ENCODE measurements around the gene TMEM60. TPM values are rescaled to one million over a fixed set of nuclear protein-coding genes. Genes with fewer than 3 reads are reported as not detected.
"Not testable (repeated sequence)": the region's sequence is repeated elsewhere in the genome, so short reads cannot be mapped to it uniquely, and the experiment has no call there.

TMEM60 gene
- total RNA-seq, 2 experiments from 2014 or later: 15.4 to 15.9 TPM

DNA sequence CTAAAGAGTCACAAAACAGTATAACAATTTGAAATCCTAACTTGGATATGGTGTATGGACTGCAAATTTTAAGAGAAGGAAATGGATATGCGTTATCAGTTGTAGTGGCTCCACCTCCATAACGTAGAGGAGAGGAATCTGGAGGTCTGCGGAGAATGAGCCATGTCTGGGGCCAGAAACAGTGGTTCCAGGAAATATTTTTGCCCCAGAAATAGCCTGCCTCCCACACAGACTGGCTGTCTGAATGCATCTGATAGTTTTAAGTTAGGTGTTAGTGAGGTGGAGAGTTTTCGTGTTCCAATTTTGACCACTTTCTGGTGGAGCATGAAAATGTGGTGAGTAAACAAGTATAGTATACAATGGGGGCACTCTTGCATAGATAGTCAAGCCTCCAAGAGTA, 1.9 kb upstream of the TMEM60 start:
- POLR2A ChIA-PET: interaction anchor here (0.6 kb wide), 1 partner anchor 9 kb away, joined by 3 read pairs; no protein-coding TSS in a partner anchor
- Mint-ChIP-seq H3K4me3 (peak overlapping the region; percentile 94), H3K36me3 (peaks cover 29% of the 10 kb centered on the region), H3K4me1 (peaks cover 57% of the 10 kb centered on the region), H3K27ac (peak overlapping the region; percentile 94), H3K9me3 (peaks cover 4% of the 10 kb centered on the region), H3K27me3 (no peaks in the 10 kb centered on the region)
- ATAC-seq (ENCODE audit: low read depth): no peak
- DNase-seq: no peak

DNA sequence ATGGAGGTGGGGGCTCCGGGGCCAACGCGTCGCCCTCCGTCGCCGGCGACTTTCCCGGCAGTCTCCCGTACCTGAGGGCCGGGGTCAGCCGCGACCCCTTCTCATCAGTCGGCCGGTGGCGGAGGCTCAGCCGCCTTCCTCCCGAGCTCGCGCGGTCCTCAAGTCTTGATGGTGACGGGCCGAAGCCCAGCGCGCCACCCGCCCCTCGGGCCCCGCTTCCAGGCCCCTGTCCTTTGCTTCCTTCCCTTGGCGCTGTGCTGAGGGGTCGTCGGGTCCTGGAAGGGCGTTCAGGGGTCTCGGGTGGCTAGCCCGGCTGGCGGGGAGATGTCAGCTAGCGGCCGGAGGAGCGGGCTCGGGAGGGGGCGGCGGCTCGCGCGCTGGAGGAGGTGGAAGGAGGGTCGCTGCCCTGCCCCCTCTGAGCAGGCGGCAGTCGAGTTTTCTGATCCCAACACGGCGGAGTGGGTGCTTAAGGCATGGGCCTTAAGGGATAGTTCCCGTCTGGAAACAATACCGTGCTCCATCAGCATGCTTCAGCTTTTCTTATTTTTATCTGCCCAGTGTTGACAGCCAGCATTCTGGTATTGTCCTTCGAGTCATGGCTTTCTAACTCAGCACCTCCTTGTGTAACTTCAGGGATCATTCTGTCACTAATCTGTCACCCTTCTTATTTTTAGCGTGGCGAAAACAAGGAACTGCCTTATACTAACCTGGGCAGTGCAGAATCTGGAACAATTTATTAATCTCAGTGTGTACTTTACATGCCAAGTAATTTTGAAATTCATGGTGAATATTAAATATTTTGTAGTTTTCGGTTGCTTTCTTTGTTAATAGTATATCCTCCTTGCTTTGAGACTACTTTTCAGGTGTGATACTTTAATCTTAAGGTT, 1.1 kb upstream of the TMEM60 start:
- Mint-ChIP-seq H3K4me3 (peak overlapping the region; percentile 94), H3K27me3 (no peaks in the 10 kb centered on the region), H3K9me3 (no peaks in the 10 kb centered on the region), H3K4me1 (peaks cover 54% of the 10 kb centered on the region), H3K36me3 (peaks cover 26% of the 10 kb centered on the region), H3K27ac (peak overlapping the region; percentile 94)
- POLR2A ChIA-PET: interaction anchor here (0.6 to 1.7 kb wide), 5 partner anchors 8 to 112 kb away, joined by 3 to 9 read pairs (median 4); partner anchors contain the start of gene RSBN1L
- peak; percentile 61 for DNase-seq
- ATAC-seq (ENCODE audit: low read depth): no peak

DNA sequence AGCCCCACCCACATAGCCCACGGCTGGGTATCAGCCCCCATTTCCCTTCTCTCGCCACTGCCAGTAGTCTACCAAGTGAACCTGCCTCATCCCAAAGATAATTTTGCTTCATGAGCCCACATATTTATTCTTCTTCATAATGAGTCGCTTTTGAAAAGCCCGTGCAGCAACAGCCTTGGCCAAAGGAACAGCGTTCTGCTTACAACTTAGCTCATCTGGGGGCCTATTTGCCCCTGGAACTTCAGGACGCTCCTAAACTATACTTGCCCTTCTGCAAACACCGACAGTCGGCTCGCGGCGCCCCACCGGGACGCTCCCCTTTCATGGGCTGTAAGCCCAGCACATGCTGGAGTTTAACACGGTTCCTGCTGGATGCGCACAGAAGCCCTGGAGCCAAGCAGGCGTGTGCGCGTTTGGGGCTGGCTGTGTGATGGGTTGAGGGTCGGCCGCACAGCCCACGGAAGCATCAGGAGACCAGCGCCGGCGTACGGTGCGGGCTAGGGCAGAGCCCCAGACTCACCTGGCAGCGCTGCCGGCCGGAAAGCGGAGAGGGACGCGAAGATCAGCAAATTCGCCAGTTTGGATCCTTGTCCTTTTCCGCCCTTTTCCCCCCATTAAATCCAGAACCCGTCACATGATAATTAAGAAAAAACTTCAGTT, 370 bp downstream of the TMEM60 start:
- H3K4me3 Mint-ChIP-seq: peak overlapping the region; percentile 94
- no peaks in the 10 kb centered on the region for H3K27me3 Mint-ChIP-seq
- H3K27ac Mint-ChIP-seq: peak overlapping the region; percentile 94
- H3K4me1 Mint-ChIP-seq: peaks cover 42% of the 10 kb centered on the region
- peaks cover 22% of the 10 kb centered on the region for H3K36me3 Mint-ChIP-seq
- no peaks in the 10 kb centered on the region for H3K9me3 Mint-ChIP-seq
- no peak for DNase-seq
- POLR2A ChIA-PET: interaction anchor here (0.6 to 1.7 kb wide), 5 partner anchors 36 to 111 kb away, joined by 3 to 9 read pairs (median 5); partner anchors contain the start of gene RSBN1L
- peak; percentile 43 for ATAC-seq (ENCODE audit: low read depth)

DNA sequence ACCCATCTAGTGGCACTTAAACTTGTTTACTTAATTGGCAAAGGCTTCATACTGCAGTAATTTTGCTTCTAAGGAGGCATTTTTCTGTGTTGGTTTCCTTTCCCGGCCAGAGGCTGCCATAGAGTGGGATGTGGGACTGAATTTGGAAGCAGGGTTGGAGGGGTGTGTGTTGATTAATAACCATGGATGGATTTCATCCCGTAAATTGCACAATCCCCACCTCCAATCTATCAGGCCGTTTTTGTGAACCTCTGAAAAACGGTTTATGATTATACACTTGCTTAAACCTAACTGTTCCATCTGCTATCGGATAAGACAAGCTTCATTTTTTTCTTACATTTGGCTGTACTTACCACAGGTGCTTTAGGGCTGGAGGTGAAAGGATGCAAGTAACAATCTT, 1.3 kb downstream of the TMEM60 start:
- POLR2A ChIA-PET: no interaction called here
- Mint-ChIP-seq H3K27ac (peak overlapping the region; percentile 94), H3K4me3 (peak overlapping the region; percentile 94), H3K9me3 (no peaks in the 10 kb centered on the region), H3K4me1 (peaks cover 33% of the 10 kb centered on the region), H3K36me3 (peaks cover 19% of the 10 kb centered on the region), H3K27me3 (no peaks in the 10 kb centered on the region)
- no peak for DNase-seq
- ATAC-seq (ENCODE audit: low read depth): no peak

DNA sequence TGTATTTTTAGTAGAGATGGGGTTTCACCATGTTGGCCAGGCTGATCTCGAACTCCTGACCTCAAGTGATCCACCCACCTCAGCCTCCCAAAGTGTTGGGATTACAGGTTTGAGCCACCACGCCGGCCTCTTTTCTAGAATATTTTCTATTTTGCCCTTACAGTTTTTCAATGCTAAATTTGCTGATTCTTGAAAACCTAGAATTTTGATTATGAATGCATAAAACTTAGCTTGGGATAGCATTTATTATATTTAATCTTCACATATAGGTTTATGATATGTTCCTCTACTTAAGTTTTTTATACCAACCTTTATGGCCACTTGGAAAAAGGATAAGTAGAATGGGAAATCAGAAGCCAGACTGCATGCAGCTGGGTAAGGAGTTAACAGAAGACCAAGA, 2.1 kb downstream of the TMEM60 start:
- Mint-ChIP-seq H3K36me3 (peaks cover 18% of the 10 kb centered on the region), H3K4me1 (peaks cover 28% of the 10 kb centered on the region)

DNA sequence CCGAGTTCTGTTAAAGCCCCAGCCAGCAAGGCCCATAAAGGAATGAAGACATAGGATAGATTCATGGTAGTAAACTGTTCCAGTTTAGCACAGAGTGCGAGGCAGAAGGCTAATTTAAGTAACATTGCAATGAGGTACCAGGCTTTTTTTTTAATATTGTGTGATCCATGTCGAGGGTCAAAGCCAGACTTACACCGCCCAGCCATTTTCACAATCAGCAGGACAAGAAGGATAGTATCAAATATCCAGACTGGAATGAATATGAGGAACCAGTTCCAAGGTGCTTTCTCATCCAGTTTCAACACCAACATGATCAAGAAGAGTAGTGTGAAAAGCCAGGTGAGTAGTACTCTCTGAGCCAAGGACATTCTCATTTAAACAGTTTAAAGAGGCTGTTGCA, 4.2 kb downstream of the TMEM60 start:
- peaks cover 14% of the 10 kb centered on the region for H3K36me3 Mint-ChIP-seq
- POLR2A ChIA-PET: no interaction called here
- DNase-seq (no peak), ATAC-seq (ENCODE audit: low read depth) (no peak)
- no peaks in the 10 kb centered on the region for H3K9me3 Mint-ChIP-seq
- no peaks in the 10 kb centered on the region for H3K27me3 Mint-ChIP-seq
- H3K4me3 Mint-ChIP-seq: no peak overlapping the region
- peaks cover 18% of the 10 kb centered on the region for H3K4me1 Mint-ChIP-seq
- H3K27ac Mint-ChIP-seq: no peak overlapping the region

More for the DNA sequence above, 2.1 kb downstream of the TMEM60 start:
- ATAC-seq (ENCODE audit: low read depth): no peak
- POLR2A ChIA-PET: no interaction called here
- H3K9me3 Mint-ChIP-seq: no peaks in the 10 kb centered on the region
- no peak for DNase-seq
- no peaks in the 10 kb centered on the region for H3K27me3 Mint-ChIP-seq
- H3K4me3 Mint-ChIP-seq: peak overlapping the region; percentile 94
- no peak overlapping the region for H3K27ac Mint-ChIP-seq

DNA sequence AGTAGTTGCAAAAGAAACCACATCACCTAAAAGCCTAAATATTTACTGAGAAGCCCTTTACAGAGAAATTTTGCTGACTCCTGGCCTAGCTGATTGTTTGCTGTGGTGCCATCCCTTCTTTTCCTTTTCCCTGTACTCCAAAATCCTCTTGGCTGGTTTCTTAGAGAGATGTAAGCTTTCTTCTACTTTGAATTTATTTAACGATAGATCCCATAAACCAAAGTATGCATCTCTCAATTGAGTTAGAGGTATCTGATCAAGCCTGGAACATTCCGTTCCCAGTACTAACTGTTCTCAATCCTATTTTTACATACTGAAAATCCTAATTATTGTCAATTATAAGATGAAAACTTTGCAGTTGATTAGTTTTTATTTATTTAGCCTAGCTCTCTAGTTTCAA, 6.3 kb downstream of the TMEM60 start:
- ATAC-seq (ENCODE audit: low read depth) (no peak), DNase-seq (no peak)
- POLR2A ChIA-PET: no interaction called here
- H3K9me3 Mint-ChIP-seq: no peaks in the 10 kb centered on the region
- H3K27ac Mint-ChIP-seq: no peak overlapping the region
- H3K4me3 Mint-ChIP-seq: no peak overlapping the region
- no peaks in the 10 kb centered on the region for H3K27me3 Mint-ChIP-seq
- peaks cover 17% of the 10 kb centered on the region for H3K36me3 Mint-ChIP-seq
- H3K4me1 Mint-ChIP-seq: peaks cover 14% of the 10 kb centered on the region

DNA sequence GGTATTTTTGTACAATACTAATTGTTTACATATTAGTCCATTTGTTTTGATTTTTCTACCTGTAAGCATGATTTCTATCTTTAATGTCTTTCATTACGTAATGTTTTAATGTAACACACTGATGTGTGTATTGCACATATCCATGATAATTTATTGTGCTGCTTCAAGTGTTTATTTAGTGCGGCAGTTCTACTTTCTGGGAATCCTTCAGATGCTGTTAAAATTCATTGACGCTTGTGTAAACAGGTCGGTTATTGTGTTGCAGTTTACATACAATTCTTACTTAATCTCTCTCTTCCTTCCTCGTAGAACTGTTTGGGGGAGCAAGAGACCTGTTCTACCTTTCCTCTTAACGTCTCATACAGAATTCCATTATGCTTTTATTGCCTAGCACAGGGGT, 6.9 kb downstream of the TMEM60 start:
- peaks cover 17% of the 10 kb centered on the region for H3K36me3 Mint-ChIP-seq
- H3K27me3 Mint-ChIP-seq: no peaks in the 10 kb centered on the region
- DNase-seq (no peak), ATAC-seq (ENCODE audit: low read depth) (no peak)
- POLR2A ChIA-PET: interaction anchor here (0.6 kb wide), 1 partner anchor 9 kb away, joined by 3 read pairs; no protein-coding TSS in a partner anchor
- no peaks in the 10 kb centered on the region for H3K9me3 Mint-ChIP-seq
- H3K4me1 Mint-ChIP-seq: peaks cover 8% of the 10 kb centered on the region
- no peak overlapping the region for H3K4me3 Mint-ChIP-seq
- no peak overlapping the region for H3K27ac Mint-ChIP-seq

DNA sequence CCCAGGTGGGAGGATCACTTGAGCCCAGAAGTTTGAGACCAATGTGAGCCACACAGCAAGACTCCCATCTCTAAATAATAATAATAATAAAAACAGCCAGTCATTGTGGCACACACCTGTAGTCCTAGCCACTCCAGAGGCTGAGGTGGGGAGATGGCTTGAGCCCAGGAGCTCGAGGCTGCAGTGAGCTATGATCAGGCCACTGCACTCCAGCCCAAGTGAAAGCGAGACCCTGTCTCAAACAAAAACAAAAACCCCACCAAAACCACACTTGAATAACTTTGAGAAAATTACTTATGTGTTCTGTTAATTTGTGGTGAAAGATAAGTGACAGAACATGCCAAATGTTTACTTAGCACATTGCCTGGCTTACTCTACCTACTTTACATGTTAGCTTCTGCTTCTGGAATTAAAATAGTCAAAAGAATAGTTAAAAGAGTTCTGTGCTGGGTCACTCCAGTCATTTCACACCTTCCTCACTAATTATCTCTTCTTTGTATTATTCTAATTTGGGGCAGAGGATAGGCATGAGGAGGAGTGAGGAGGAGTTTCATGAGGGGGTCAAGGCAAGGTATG, 9.8 kb downstream of the TMEM60 start:
- Mint-ChIP-seq H3K4me3 (no peak overlapping the region), H3K27me3 (no peaks in the 10 kb centered on the region), H3K36me3 (peaks cover 23% of the 10 kb centered on the region), H3K4me1 (peaks cover 3% of the 10 kb centered on the region), H3K27ac (no peak overlapping the region), H3K9me3 (no peaks in the 10 kb centered on the region)
- DNase-seq (no peak), ATAC-seq (ENCODE audit: low read depth) (no peak)
- POLR2A ChIA-PET: no interaction called here

DNA sequence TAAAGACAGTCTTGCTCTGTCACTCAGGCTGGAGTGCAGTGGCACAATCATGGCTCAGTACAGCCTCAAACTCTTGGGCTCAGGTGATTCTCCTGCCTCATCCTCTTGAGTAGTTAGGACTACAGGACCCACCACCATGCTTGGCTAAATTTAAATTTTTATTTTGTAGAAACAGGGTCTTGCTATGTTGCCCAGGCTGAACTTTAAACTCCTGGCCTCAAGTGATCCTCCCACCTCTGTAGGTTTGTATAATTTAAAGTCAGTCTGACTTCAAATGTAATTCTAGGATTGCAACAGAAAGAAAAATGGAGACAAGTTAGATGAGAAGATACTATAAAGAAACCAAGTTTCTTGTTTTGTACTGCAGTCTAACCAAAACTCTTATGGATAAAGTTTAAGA, 11.5 kb downstream of the TMEM60 start:
- POLR2A ChIA-PET: interaction anchor here (0.7 kb wide), 1 partner anchor 27 kb away, joined by 4 read pairs; no protein-coding TSS in a partner anchor
- H3K27ac Mint-ChIP-seq: no peak overlapping the region

DNA sequence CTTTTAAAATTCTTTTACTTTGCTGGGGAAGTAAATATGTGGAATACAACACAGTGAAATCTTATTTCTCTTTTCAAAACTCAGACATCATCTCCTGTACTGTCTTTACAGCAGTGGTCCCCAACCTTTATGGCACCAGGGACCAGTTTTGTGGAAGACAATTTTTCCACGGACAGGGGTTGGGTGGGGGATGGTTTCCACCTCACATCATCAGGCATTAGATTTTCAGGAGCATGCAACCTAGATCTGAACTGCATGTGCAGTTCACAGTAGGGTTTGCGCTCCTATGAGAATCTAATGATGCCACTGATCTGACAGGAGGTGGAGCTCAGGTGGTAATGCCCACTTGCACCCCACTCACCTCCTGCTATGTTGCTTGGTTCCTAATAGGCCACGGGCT, 12.2 kb downstream of the TMEM60 start:
- POLR2A ChIA-PET: no interaction called here
- no peak overlapping the region for H3K4me3 Mint-ChIP-seq
- H3K9me3 Mint-ChIP-seq: no peaks in the 10 kb centered on the region
- ATAC-seq (ENCODE audit: low read depth) (no peak), DNase-seq (no peak)
- H3K4me1 Mint-ChIP-seq: peaks cover 5% of the 10 kb centered on the region
- no peaks in the 10 kb centered on the region for H3K27me3 Mint-ChIP-seq
- peaks cover 31% of the 10 kb centered on the region for H3K36me3 Mint-ChIP-seq
- H3K27ac Mint-ChIP-seq: no peak overlapping the region

More for the DNA sequence above, 11.5 kb downstream of the TMEM60 start:
- DNase-seq (no peak), ATAC-seq (ENCODE audit: low read depth) (no peak)
- no peaks in the 10 kb centered on the region for H3K27me3 Mint-ChIP-seq
- H3K9me3 Mint-ChIP-seq: no peaks in the 10 kb centered on the region
- H3K36me3 Mint-ChIP-seq: peaks cover 29% of the 10 kb centered on the region
- no peak overlapping the region for H3K4me3 Mint-ChIP-seq
- peaks cover 5% of the 10 kb centered on the region for H3K4me1 Mint-ChIP-seq

DNA sequence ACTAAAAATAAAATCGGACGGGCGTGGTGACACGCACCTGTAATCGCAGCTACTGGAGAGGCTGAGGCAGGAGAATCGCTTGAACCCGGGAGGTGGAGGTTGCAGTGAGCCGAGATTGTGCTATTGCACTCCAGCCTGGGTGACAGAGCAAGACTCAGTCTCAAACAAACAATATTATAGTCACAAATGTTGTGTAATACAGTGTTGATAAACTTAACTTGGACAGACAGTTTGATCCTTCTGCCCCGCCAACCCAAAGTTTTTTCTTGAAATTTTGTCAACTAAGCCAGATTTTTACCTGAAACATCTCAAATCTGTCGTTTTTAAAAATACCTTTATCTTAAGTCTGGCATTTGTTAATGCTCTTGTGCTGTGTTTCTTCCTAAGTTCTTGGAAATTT, 13.8 kb downstream of the TMEM60 start:
- H3K4me3 Mint-ChIP-seq; H3K9me3 Mint-ChIP-seq; H3K4me1 Mint-ChIP-seq; H3K27ac Mint-ChIP-seq; DNase-seq; POLR2A ChIA-PET; H3K27me3 Mint-ChIP-seq; ATAC-seq (ENCODE audit: low read depth): not testable (repeated sequence)
- peaks cover 38% of the 10 kb centered on the region for H3K36me3 Mint-ChIP-seq

DNA sequence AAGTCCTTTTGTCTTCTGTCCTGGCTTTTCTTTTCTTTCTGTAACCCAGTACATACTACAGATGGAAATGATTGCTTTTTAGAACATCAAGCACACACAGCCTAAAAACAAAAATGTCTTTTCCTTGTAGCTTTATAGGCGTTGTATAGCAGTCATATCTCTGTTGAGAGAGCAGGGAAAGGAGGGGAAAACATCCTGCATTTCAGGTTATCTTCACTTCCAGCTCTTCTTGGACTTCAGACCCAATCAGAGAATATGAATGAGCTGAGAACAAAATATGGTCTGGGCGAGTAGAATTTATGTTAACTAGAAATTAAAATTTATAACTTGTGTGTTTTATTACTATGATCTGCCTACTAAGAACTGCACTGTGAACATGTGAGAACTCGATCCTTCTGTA, 14.7 kb downstream of the TMEM60 start:
- H3K4me3 Mint-ChIP-seq: no peak overlapping the region
- DNase-seq (no peak), ATAC-seq (ENCODE audit: low read depth) (no peak)
- H3K36me3 Mint-ChIP-seq: peaks cover 38% of the 10 kb centered on the region
- no peak overlapping the region for H3K27ac Mint-ChIP-seq
- no peaks in the 10 kb centered on the region for H3K9me3 Mint-ChIP-seq
- H3K27me3 Mint-ChIP-seq: no peaks in the 10 kb centered on the region
- POLR2A ChIA-PET: no interaction called here
- peaks cover 3% of the 10 kb centered on the region for H3K4me1 Mint-ChIP-seq

All from activated naive CD8-positive, alpha-beta T cell treated with anti-CD3 and anti-CD28 coated beads, Interleukin-2, amount 10 ng/mL, durations not matched to agents 7 days and 5 days (primary cell).